ENCODE results near the gene PLA2G4E. TPM values are rescaled to one million over a fixed set of nuclear protein-coding genes. Genes with fewer than 3 reads are reported as not detected.
A peak's percentile ranks its signal among the peaks of the same experiment; 100 is the strongest.

Gene PLA2G4E
- total RNA-seq, 1 donor from 2014 or later = 8.8 TPM

- TF ChIP-seq CTCF (IDR thresholded peaks at IDR 0.05) (no peak), POLR2AphosphoS5 (IDR thresholded peaks at IDR 0.05; ENCODE audit: insufficient read depth in 1 of 2, low read depth in 1 of 2) (no peak), POLR2A (IDR thresholded peaks at IDR 0.05) (no peak)
- Histone ChIP-seq H3K4me3 (no peak overlapping the region), H3K27me3 (no peaks in the 10 kb centered on the region), H3K27ac (no peak overlapping the region), H3K9me3 (no peaks in the 10 kb centered on the region), H3K36me3 (no peaks in the 10 kb centered on the region), H3K4me1 (peaks cover 9% of the 10 kb centered on the region)
- DNase-seq (ENCODE audit: extremely low spot score in 2 of 2) = peak in 1 of 2 donors; percentile 61
- intact Hi-C loops (cut with DNase I) = no loop called here
Observed at GRCh38 chr15:42037656-42038055, 16.8 kb upstream of the PLA2G4E start.

- H3K4me3 ChIP-seq = no peak overlapping the region
- H3K27ac ChIP-seq = no peak overlapping the region
- no peaks in the 10 kb centered on the region for H3K9me3 ChIP-seq
- H3K36me3 ChIP-seq = no peaks in the 10 kb centered on the region
- TF ChIP-seq POLR2A (IDR thresholded peaks at IDR 0.05) = no peak
- no peak for TF ChIP-seq CTCF (IDR thresholded peaks at IDR 0.05)
- TF ChIP-seq POLR2AphosphoS5 (IDR thresholded peaks at IDR 0.05; ENCODE audit: insufficient read depth in 1 of 2, low read depth in 1 of 2) = no peak
- peaks cover 9% of the 10 kb centered on the region for H3K4me1 ChIP-seq
- H3K27me3 ChIP-seq = no peaks in the 10 kb centered on the region
- intact Hi-C loops (cut with DNase I) = no loop called here
- DNase-seq (ENCODE audit: extremely low spot score in 2 of 2) = no peak
Observed at GRCh38 chr15:42036966-42037365, 16.1 kb upstream of the PLA2G4E start.

- Histone ChIP-seq H3K27me3 (no peaks in the 10 kb centered on the region), H3K4me3 (no peak overlapping the region), H3K27ac (no peak overlapping the region), H3K36me3 (no peaks in the 10 kb centered on the region), H3K4me1 (peaks cover 9% of the 10 kb centered on the region), H3K9me3 (no peaks in the 10 kb centered on the region)
- TF ChIP-seq CTCF (IDR thresholded peaks at IDR 0.05) (no peak), POLR2A (IDR thresholded peaks at IDR 0.05) (no peak), POLR2AphosphoS5 (IDR thresholded peaks at IDR 0.05; ENCODE audit: insufficient read depth in 1 of 2, low read depth in 1 of 2) (no peak)
- peak in 1 of 2 donors; percentile 85 for DNase-seq (ENCODE audit: extremely low spot score in 2 of 2)
- intact Hi-C loops (cut with DNase I) = no loop called here
Observed at GRCh38 chr15:42036112-42036905, 15.5 kb upstream of the PLA2G4E start.

GRCh38 chr15:42035435-42035761 lies 14.6 kb upstream of the PLA2G4E start:
- TF ChIP-seq POLR2A (IDR thresholded peaks at IDR 0.05) (no peak), POLR2AphosphoS5 (IDR thresholded peaks at IDR 0.05; ENCODE audit: insufficient read depth in 1 of 2, low read depth in 1 of 2) (peak in 1 of 2 donors; percentile 71), CTCF (IDR thresholded peaks at IDR 0.05) (no peak)
- Histone ChIP-seq H3K9me3 (no peaks in the 10 kb centered on the region), H3K4me3 (no peak overlapping the region), H3K27me3 (no peaks in the 10 kb centered on the region), H3K36me3 (no peaks in the 10 kb centered on the region), H3K27ac (peak overlapping the region; percentile 13), H3K4me1 (peaks cover 9% of the 10 kb centered on the region)
- no peak for DNase-seq (ENCODE audit: extremely low spot score in 2 of 2)
- intact Hi-C loops (cut with DNase I) = no loop called here
